A549 (cell line): ENCODE measurements around the gene UMOD.

Source experiments
- CTCF ChIP-seq: fragments of >200 bp; sonication (Bioruptor Twin); formaldehyde crosslinking; IDR thresholded peaks from 3 replicates; pipeline ENCODE4 v1.5.1; 2016
- JUN ChIP-seq, 2 experiments: fragments of >200 bp; sonication (Bioruptor Twin); formaldehyde crosslinking; IDR thresholded peaks; 2 replicates in 1 of 2; 3 replicates in 1 of 2; pipeline ENCODE4 v1.6.1; 2016 to 2017
- MAZ ChIP-seq: fragments of 150-350 bp; IDR thresholded peaks from 2 replicates; pipeline ENCODE4 v1.6.1; 2014; ENCODE audit warnings: antibody characterized with exemption, low read depth, low read length, borderline replicate concordance
- POLR2A ChIP-seq: IDR thresholded peaks from 2 replicates; pipeline ENCODE4 v1.6.1; 2012; ENCODE audit warnings: mild to moderate bottlenecking, low read length
- RAD21 ChIP-seq, 2 experiments: fragments of >200 bp in 1 of 2; sonication (Bioruptor Twin) in 1 of 2; formaldehyde crosslinking in 1 of 2; IDR thresholded peaks in 1 of 2; conservative IDR thresholded peaks in 1 of 2; 2 replicates in 1 of 2; 3 replicates in 1 of 2; pipeline ENCODE4 v1.6.1; 2012 to 2018; ENCODE audit warnings: inconsistent platforms in 1 of 2
- RNF2 ChIP-seq: fragments of 200-600 bp; sonication (generic); IDR thresholded peaks from 2 replicates; pipeline ENCODE4 v1.6.1; 2016; ENCODE audit warnings: low read depth, mild to moderate bottlenecking, antibody characterized with exemption, moderate library complexity, borderline replicate concordance
- TF ChIP-seq, protein P1 (sequence below): fragments of 200-600 bp; sonication (generic); IDR thresholded peaks from 2 replicates; pipeline ENCODE4 v1.6.1; 2016; ENCODE audit warnings: antibody characterized with exemption, mild to moderate bottlenecking, moderate library complexity
- TF ChIP-seq, protein P2 (sequence below): fragments of >200 bp; sonication (Bioruptor Twin); formaldehyde crosslinking; IDR thresholded peaks from 3 replicates; pipeline ENCODE4 v1.6.1; 2016

- TF ChIP-seq POLR2A (no peak), CTCF (no peak), MAZ (no peak), RNF2 (no peak), RAD21 (conservative IDR thresholded peaks at IDR 0.05 in 1 of 2, IDR thresholded peaks at IDR 0.05 in 1 of 2) (no peak), JUN (IDR thresholded peaks at IDR 0.05) (no peak)
- TF ChIP-seq, protein P1, sequence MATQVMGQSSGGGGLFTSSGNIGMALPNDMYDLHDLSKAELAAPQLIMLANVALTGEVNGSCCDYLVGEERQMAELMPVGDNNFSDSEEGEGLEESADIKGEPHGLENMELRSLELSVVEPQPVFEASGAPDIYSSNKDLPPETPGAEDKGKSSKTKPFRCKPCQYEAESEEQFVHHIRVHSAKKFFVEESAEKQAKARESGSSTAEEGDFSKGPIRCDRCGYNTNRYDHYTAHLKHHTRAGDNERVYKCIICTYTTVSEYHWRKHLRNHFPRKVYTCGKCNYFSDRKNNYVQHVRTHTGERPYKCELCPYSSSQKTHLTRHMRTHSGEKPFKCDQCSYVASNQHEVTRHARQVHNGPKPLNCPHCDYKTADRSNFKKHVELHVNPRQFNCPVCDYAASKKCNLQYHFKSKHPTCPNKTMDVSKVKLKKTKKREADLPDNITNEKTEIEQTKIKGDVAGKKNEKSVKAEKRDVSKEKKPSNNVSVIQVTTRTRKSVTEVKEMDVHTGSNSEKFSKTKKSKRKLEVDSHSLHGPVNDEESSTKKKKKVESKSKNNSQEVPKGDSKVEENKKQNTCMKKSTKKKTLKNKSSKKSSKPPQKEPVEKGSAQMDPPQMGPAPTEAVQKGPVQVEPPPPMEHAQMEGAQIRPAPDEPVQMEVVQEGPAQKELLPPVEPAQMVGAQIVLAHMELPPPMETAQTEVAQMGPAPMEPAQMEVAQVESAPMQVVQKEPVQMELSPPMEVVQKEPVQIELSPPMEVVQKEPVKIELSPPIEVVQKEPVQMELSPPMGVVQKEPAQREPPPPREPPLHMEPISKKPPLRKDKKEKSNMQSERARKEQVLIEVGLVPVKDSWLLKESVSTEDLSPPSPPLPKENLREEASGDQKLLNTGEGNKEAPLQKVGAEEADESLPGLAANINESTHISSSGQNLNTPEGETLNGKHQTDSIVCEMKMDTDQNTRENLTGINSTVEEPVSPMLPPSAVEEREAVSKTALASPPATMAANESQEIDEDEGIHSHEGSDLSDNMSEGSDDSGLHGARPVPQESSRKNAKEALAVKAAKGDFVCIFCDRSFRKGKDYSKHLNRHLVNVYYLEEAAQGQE = no peak
- TF ChIP-seq, protein P2, sequence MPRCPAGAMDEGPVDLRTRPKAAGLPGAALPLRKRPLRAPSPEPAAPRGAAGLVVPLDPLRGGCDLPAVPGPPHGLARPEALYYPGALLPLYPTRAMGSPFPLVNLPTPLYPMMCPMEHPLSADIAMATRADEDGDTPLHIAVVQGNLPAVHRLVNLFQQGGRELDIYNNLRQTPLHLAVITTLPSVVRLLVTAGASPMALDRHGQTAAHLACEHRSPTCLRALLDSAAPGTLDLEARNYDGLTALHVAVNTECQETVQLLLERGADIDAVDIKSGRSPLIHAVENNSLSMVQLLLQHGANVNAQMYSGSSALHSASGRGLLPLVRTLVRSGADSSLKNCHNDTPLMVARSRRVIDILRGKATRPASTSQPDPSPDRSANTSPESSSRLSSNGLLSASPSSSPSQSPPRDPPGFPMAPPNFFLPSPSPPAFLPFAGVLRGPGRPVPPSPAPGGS = no peak
Observed at GRCh38 chr16:20320592-20320991, 31.9 kb downstream of the UMOD start.
